WTC11 (cell line): ENCODE data around the gene KLHDC4.
A peak's percentile ranks its signal among the peaks of the same experiment; 100 is the strongest.

Experiments
- AFF4 ChIP-seq: sonication (generic); formaldehyde crosslinking; IDR thresholded peaks from 2 replicates; pipeline ENCODE4 v1.8.1; 2023; ENCODE audit warnings: mild to moderate bottlenecking, missing genetic modification reagents, borderline replicate concordance
- ARID4B ChIP-seq: sonication (generic); formaldehyde crosslinking; IDR thresholded peaks from 2 replicates; pipeline ENCODE4 v1.8.0; 2023; ENCODE audit warnings: missing genetic modification reagents, mild to moderate bottlenecking, borderline replicate concordance
- CREB1 ChIP-seq: sonication (generic); formaldehyde crosslinking; IDR thresholded peaks from 2 replicates; pipeline ENCODE4 v1.8.0; 2023; ENCODE audit warnings: mild to moderate bottlenecking, missing genetic modification reagents
- CTCF ChIP-seq: fragments of 200-600 bp; IDR thresholded peaks from 2 replicates; pipeline ENCODE4 v1.8.0; 2022; ENCODE audit warnings: antibody characterized with exemption
- E2F1 ChIP-seq: sonication (generic); formaldehyde crosslinking; IDR thresholded peaks from 2 replicates; pipeline ENCODE4 v1.8.0; 2022; ENCODE audit warnings: mild to moderate bottlenecking, missing genetic modification reagents
- ELF4 ChIP-seq: sonication (generic); formaldehyde crosslinking; IDR thresholded peaks from 2 replicates; pipeline ENCODE4 v1.8.1; 2022; ENCODE audit warnings: low read depth, mild to moderate bottlenecking, moderate library complexity, missing genetic modification reagents
- ESRRA ChIP-seq: sonication (generic); formaldehyde crosslinking; IDR thresholded peaks from 2 replicates; pipeline ENCODE4 v1.8.1; 2022; ENCODE audit warnings: mild to moderate bottlenecking, missing genetic modification reagents, borderline replicate concordance
- FOXJ3 ChIP-seq: sonication (generic); formaldehyde crosslinking; IDR thresholded peaks from 2 replicates; pipeline ENCODE4 v1.9.0; 2021; ENCODE audit warnings: missing genetic modification reagents, mild to moderate bottlenecking, borderline replicate concordance
- IRF1 ChIP-seq: sonication (generic); formaldehyde crosslinking; IDR thresholded peaks from 2 replicates; pipeline ENCODE4 v1.8.0; 2023; ENCODE audit warnings: missing genetic modification reagents
- KAT7 ChIP-seq: sonication (generic); formaldehyde crosslinking; IDR thresholded peaks from 2 replicates; pipeline ENCODE4 v1.8.1; 2023; ENCODE audit warnings: missing genetic modification reagents, mild to moderate bottlenecking, borderline replicate concordance
- MAX ChIP-seq: sonication (generic); formaldehyde crosslinking; IDR thresholded peaks from 2 replicates; pipeline ENCODE4 v1.8.0; 2022; ENCODE audit warnings: mild to moderate bottlenecking, missing genetic modification reagents
- RELA ChIP-seq: sonication (generic); formaldehyde crosslinking; IDR thresholded peaks from 2 replicates; pipeline ENCODE4 v1.8.1; 2022; ENCODE audit warnings: missing genetic modification reagents, mild to moderate bottlenecking, borderline replicate concordance
- SMAD3 ChIP-seq: sonication (generic); formaldehyde crosslinking; IDR thresholded peaks from 2 replicates; pipeline ENCODE4 v1.8.0; 2022; ENCODE audit warnings: missing genetic modification reagents, mild to moderate bottlenecking, borderline replicate concordance

- TF ChIP-seq CTCF: peak; percentile 97
- TF ChIP-seq RELA (CRISPR knock-in tag): no peak
- TF ChIP-seq MAX: peak; percentile 96
- no peak; the same call in 1 of the 2 replicates for TF ChIP-seq KAT7 (CRISPR knock-in tag)
- TF ChIP-seq CREB1 (CRISPR knock-in tag): 0 out of 2 replicates have a peak, but pooled peaks have one; percentile 42
- no peak for TF ChIP-seq E2F1 (CRISPR knock-in tag)
- TF ChIP-seq ARID4B: no peak
- TF ChIP-seq ELF4: no peak
- TF ChIP-seq IRF1: no peak
- TF ChIP-seq SMAD3 (CRISPR knock-in tag): 0 out of 2 replicates have a peak, but pooled peaks have one; percentile 53
- TF ChIP-seq AFF4 (CRISPR knock-in tag): no peak
- no peak for TF ChIP-seq FOXJ3
- no peak for TF ChIP-seq ESRRA
Observed at GRCh38 chr16:87778830-87779579, 13.2 kb upstream of the KLHDC4 start.
